Mammary epithelial cell (primary cell): ENCODE measurements around the gene MOB2.

ENCODE experiments used
- EZH2 ChIP-seq: IDR thresholded peaks from 2 replicates; pipeline ENCODE4 v1.6.1; 2012; ENCODE audit warnings: low read length, inconsistent platforms, borderline replicate concordance
- TF ChIP-seq, protein P1 (sequence below), 2 donors: IDR thresholded peaks in 1 of 2; conservative IDR thresholded peaks in 1 of 2; 2 replicates each; pipeline ENCODE4 v1.5.1; 2011 to 2012; ENCODE audit warnings: inconsistent platforms in 2 of 2, low read length in 2 of 2, mild to moderate bottlenecking in 2 of 2, control low read depth in 1 of 2, low read depth in 1 of 2; ENCODE audit not compliant: insufficient read depth in 1 of 2; ENCODE audit errors: extremely low read depth in 1 of 2

DNA sequence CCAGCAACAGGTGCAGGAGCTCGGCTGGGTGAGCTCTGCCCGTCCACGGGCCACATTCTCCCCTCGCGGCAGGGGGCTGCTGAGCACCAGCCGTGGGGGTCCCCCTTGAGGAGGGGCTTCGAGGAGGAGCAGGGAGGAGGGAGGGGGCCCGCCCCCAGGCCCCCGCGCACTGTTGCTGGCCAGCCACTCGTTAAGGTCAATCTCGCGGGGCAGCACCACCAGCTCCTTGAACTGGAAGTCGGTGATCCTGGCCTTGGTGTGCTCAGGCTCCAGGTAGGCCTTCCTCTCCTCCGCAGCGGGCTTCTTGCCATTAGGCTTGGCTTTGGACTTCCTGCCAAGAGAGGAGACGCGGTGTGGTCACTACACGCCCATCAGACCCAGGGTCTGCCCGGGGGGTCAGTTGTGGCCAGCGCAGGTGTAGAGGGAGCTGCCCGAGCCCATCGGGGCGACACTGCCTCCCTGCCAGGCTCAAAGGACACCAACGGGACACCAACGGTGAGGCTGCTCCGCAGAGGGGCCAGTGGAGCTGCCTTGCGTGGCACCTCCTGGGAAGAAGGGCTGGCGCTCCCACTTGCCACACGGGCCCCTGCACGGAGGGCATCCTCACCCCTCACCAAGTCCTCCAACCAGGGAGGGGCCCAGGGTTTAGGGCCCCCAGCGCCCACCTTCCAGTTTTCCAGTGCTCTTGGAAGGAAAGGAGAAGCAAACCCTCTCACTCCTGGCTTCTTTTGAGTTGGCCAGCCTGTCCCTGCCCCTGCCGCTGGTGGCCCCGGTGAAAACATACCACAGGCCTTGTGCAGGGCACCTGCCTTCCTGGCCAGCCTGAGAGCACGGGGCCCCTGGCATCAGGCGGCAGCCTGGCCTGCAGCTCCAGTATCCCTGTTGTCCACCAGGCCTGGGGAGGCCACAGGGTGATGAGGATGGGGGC lies 5.8 kb downstream of the MOB2 start:
- TF ChIP-seq, protein P1, sequence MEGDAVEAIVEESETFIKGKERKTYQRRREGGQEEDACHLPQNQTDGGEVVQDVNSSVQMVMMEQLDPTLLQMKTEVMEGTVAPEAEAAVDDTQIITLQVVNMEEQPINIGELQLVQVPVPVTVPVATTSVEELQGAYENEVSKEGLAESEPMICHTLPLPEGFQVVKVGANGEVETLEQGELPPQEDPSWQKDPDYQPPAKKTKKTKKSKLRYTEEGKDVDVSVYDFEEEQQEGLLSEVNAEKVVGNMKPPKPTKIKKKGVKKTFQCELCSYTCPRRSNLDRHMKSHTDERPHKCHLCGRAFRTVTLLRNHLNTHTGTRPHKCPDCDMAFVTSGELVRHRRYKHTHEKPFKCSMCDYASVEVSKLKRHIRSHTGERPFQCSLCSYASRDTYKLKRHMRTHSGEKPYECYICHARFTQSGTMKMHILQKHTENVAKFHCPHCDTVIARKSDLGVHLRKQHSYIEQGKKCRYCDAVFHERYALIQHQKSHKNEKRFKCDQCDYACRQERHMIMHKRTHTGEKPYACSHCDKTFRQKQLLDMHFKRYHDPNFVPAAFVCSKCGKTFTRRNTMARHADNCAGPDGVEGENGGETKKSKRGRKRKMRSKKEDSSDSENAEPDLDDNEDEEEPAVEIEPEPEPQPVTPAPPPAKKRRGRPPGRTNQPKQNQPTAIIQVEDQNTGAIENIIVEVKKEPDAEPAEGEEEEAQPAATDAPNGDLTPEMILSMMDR (conservative IDR thresholded peaks at IDR 0.05 in 1 of 2, IDR thresholded peaks at IDR 0.05 in 1 of 2; ENCODE audit: extremely low read depth in 1 of 2, insufficient read depth in 1 of 2, low read depth in 1 of 2, low read length in 2 of 2): no peak
- no peak for TF ChIP-seq EZH2
